NCI-H2196 (cell line): ENCODE results near the gene MZT2B.
"Not testable (repeated sequence)": the region's sequence is repeated elsewhere in the genome, so short reads cannot be mapped to it uniquely, and the experiment has no call there.

Experiments
- DNase-seq: peaks from one replicate; lab custom pipeline; 2025; ENCODE audit not compliant: unreplicated experiment; lab: John Stamatoyannopoulos, UW

Gene MZT2B

DNA sequence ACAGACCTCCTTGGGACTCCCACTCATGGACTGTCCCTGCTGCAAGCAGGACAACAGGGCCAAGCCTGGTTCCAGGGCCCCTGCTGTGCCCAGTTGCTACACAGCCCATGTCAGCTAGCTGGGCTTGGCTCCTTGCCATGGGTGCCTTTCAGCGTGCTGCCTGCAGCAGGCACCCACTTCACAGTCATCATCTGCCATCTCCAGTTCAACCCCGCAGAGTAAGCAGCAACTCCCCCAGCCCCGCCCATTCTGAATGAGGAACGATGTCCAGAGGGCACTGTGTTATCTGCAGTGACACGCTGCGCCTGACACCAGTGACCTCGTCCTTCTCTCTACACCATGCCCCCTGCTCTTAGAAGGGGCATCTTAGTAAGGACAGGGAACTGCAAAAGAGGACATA, 20.5 kb downstream of the MZT2B start:
- not testable (repeated sequence) for DNase-seq

DNA sequence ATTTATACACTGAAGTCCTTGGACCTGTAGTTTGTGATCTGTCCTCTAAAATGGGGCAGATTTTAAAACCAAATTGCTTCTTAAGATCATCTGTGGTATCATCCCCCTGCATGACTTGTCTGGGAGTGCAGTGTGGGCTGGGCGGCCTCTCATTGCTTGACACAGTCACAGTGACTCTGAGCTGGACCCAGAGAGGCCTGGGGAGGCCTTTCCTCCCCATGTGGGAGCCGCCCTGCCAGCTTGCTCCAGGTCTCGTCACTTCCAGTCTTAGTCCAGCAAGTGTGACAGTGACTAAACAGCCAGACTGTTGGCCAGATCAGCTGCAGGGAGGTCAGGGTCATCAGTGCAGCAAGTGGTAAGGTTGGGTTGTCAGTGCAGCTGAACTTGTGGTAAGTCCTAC, 21.1 kb downstream of the MZT2B start:
- DNase-seq, result not testable (repeated sequence)

DNA sequence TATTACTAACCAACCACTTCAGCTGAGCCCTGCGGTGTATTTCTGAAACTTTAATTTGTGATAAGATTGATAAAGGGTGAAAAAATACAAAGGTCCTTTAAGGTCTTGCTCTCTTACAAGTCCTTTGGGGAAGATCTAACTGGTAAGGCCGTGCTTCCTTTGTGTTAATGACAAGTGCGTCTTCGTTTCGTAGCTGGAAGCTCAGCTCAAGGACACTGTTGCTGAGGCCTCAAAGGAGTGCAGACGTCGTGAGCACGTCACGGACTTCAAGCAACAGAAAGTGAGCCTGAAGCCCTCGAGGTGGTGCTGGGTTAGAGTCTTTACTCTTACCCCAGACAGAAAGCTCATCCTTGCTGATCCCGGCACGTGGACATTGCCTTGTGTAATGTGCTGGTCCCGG, 25.0 kb downstream of the MZT2B start:
- DNase-seq, result not testable (repeated sequence)

DNA sequence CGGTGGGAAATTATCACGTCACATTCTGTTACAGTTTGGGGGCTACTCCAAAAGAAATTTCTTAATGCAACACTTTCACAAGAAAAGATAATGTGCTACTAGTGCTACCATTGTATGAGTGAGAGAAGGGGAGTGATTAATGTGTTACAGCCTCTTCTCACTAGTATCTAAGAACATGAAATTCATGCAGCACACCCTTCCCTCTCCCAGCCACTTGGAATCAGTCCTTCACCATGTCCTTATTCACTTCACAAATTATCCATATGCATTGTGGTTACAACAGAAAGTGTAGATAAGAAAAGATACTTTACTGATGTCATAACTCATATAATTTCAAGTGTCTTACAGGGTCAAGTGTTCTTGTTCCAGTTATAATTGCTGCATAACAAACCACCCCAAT, 37.1 kb downstream of the MZT2B start:
- not testable (repeated sequence) for DNase-seq

DNA sequence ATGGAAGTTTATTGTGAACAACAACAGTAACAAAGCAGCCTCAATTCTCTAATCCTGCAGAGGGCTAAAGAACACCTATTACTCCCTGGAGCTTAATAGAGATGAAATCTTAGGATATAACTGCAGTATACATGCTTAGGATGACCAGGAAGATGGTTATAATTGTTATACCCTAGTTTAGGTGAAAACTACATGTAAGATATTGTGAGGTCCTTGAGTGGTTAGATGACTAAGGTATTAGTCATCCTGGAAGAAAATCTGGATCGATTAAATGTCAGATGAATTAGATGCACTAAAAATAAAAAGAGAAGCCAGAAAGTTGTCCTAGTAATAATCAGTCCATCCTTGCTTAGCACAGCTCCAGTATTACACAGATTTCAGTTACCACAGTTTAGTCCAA, 38.4 kb downstream of the MZT2B start:
- DNase-seq, result not testable (repeated sequence)

DNA sequence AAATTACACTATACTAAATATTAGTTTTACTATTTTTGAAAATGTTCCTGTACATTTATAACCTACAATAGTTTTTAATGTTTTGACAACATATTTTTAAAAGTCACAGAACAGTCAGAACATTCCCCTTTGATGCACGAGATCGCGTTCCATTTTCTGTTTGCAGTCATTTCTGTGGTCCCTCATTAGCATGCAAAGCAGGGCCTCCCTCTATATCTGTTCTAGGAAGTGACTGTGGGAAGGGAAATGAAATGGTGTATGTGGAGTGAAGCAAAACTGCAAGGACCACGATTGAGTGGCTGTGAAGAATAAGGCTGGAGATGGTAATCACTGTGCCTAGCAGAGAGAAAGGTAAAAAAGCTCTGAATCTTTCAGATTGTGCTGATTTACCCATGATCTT, 40.5 kb downstream of the MZT2B start:
- DNase-seq, result not testable (repeated sequence)

DNA sequence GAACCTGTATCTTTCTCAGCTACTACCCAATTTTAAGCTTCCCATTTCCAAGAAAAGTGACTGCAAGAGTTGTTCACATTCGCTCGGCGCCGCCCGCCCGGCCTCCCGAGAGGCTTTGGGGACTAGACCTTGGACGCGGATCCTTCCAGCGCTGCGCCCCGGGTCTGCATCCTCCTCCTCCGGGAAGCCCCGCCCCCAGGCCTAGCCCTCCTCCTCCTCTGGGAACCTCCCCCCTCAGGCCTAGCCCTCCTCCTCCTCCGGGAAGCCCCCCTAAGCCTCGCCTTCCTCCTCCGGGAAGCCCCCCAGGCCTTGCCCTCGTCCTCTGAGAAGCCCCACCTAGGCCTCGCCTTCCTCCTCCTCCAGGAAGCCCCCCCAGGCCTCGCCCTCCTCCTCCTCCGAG, 45.9 kb downstream of the MZT2B start:
- DNase-seq, result not testable (repeated sequence)

DNA sequence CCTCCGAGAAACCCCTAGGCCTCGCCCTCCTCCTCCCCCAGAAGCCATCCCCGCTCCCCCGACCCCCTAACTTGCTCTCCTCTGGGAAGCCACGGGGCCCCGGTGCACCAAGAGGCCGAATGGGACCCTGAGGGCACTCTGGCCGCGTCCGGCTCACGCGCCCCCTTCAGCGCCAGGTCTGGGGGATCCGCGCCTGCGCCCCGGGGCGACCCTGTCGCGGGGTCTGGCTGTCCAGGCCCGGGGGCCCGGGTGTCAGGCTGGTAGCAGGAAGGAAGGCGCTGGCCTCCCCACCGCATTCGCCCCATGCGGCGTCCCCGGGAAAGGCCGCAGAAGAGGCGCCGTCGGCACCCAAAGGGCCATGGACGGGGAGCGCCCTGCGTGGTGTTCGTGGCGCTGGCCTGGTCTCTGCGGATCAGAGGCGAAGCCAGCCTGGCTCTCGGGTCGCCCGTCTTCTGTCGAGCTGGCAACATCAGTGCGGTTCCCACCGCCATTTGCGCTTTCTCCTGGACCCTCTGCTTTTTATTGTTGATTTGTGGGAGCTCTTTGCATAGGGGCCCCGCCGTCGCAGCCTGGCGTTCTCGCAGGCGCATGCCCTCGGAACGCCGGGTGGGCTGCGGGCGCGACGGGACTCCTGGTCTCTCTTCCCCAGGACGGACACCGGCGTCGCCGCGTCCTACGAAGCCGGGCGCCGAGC, 46.6 kb downstream of the MZT2B start:
- DNase-seq, result not testable (repeated sequence)

DNA sequence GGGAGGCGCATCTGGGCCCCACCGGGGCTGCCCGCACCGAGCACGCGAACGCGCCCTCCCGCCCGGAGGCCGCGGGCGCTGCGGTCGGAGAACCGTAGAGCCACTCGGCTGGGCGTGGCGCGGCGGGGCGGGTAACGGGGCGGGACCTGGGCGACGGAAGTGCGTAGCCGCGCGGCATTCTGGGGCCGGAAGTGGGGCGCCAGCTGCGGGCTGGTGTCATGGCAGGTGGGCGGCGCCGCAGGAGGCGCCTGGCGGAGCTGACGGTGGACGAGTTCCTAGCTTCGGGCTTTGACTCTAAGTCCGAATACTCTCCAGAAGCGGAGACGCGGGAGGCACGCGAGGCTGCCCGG, 47.1 kb downstream of the MZT2B start:
- DNase-seq, result not testable (repeated sequence)

DNA sequence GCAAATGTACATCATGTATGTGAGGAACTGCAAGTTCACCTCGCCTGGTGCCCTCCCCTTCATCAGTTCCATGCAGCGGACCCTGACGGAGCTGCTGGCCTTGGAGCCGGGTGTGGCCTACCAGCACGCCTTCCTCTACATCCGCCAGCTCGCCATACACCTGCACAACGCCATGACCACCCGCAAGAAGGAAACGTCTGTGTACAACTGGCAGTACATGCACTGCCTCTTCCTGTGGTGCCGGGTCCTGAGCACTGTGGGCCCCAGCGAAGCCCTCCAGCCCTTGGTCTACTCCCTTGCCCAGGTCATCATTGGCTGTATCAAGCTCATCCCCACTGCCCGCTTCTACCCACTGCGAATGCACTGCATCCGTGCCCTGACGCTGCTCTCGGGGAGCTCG, 48.3 kb downstream of the MZT2B start:
- not testable (repeated sequence) for DNase-seq

DNA sequence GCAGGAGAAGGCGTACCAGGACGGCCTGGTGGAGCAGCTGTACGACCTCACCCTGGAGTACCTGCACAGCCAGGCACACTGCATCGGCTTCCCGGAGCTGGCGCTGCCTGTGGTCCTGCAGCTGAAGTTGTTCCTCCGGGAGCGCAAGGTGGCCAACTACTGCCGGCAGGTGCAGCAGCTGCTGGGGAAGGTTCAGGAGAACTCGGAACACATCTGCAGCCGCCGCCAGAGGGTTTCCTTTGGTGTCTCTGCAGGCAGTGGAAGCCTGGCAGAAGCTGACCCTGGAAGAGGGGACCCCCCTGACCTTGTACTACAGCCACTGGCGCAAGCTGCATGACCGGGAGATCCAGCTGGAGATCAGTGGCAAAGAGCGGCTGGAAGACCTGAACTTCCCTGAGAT, 48.8 kb downstream of the MZT2B start:
- not testable (repeated sequence) for DNase-seq

DNA sequence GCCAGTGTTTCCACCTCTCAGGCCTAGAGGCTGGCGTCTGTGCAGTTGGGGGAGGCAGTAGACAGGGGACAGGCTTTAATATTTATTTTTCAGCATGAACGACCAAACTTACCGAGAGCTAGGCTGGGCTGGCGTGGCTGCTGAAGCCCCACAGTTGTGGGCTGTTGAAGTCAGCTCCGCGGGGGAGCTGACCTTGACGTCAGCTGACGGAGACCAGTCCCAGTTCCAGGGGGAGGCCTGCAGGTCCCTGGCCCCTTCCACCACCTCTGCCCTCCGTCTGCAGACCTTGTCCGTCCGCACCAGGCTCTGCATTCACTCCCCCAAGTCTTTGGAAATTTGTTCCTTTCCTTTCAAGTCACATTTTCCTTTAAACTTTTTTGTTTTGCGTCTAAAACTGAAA, 49.6 kb downstream of the MZT2B start:
- DNase-seq, result no peak

DNA sequence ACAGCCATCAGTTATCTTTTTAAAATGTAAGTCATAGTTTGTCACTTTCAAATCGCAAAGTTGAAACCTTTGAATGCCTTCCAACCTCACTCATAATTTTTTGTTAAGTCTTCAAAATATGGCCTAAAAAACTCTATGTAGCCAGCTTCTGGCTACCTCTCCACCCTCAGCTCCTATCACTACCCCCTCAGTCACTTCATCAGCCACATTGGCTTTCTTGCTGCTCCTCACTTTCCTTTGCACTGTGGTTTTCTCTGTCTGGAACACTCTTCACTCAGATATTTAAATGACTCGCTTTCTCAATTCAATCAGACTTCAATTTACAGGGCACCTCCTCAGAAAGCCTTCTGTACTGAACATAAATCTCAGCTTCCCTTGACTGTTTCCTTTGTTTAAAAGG, 51.0 kb downstream of the MZT2B start:
- not testable (repeated sequence) for DNase-seq

DNA sequence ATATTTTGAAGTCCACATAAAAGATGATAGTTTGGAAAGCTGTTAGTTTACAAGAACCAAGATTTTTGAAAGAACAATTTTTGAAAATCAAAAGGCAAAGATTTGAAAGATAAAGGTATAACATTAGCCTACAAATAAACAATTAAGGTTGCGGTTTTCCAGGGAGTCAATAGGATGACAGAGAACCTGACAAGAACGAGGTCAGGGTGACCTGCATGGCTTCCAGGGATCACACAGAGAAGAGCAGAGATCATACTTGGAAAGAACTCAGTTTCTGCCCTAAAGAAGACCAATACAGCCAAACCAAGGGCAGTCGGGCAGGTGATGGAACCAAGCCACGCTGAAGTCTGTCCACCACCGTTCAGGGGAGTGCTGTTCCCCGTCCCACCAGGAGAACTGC, 57.5 kb downstream of the MZT2B start:
- not testable (repeated sequence) for DNase-seq
